HG02884 (cell line): ENCODE results near the gene CIAO3.
"Not testable (repeated sequence)": the region's sequence is repeated elsewhere in the genome, so short reads cannot be mapped to it uniquely, and the experiment has no call there.

Source experiments
- ATAC-seq: cut with Tn5 transposase; IDR thresholded peaks from one replicate; pipeline ENCODE4 v1.9.1; 2021; ENCODE audit warnings: mild to moderate bottlenecking, moderate library complexity; ENCODE audit not compliant: unreplicated experiment

The CIAO3 gene

DNA sequence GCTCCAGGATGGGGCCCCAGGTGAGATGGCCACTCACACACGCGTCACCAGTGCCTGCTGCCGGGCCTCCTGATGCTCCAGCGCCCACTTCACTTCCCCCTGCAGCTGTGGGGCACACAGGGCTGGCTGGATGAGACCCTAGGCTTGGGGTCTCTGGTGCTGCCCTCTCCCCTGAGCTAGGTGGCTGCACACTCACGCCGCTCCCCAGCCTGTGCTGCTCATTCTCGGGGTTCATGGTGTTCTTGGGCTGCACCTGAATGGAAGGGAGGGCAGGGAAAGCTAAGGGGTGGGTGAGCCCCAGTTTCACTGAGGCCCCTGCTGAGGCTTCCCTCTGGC is 15.8 kb downstream of the CIAO3 start:
- ATAC-seq = no peak

DNA sequence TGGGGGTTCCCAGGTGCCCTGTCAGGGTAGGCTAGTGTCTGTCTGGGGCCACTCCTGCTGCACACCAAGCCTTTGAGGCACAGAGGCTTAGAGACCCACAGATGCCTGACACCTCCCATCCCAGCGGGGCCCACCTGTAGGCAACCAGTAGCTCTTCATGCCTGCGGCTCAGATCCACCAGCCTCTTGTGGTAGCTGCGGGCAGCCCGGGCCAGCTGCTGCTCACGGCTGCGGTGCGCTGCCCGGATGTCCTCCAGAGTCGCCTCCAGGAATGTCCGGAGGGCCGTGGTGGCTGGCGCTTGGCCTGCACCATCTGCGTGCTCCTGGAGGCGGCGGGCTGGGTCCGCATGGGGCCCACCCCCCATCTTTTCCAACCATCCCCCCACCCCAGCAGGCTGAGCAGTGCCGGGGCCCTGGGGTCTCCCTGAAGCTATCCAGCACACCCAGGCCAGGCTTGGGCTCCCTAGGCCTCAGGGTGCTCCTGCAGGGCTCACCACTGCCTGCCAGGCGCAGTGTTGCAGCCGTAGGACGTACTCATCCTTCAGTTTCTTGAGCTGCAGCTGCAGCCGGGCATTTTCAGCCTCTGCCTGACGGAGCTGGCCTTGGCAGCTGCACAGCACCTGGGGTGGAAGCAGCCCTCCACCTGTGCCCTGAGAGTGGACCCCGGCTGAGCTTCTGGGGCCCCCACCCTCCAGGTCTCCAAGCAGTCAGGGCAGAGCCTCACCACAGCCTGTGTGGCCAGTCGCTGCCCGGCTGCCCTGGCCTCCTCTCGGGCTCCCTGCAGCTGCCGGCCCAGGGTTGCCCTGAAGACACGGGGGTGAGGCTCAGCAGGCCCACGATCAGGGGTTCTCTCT is 16.4 kb downstream of the CIAO3 start:
- ATAC-seq = no peak

DNA sequence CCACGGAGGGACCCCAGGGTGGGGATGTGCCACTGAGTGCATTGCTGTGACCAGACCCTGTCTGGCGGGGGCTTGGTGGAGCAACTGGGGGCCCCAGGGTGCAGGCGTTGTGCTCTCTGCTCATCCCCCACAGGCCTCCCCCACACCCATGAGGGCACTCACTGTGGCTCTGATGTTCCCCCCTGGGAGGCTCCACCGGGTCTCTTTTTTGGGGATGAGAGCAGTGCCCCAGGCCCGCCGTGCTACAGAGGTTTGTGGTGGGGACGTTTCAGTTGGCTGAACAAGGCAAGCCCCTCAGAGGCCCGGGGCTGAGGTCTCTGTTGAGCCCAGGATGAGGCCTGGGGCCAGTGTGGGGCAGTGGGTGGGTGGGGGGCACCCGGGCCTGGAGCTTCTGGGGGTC is 17.1 kb downstream of the CIAO3 start:
- no peak for ATAC-seq

DNA sequence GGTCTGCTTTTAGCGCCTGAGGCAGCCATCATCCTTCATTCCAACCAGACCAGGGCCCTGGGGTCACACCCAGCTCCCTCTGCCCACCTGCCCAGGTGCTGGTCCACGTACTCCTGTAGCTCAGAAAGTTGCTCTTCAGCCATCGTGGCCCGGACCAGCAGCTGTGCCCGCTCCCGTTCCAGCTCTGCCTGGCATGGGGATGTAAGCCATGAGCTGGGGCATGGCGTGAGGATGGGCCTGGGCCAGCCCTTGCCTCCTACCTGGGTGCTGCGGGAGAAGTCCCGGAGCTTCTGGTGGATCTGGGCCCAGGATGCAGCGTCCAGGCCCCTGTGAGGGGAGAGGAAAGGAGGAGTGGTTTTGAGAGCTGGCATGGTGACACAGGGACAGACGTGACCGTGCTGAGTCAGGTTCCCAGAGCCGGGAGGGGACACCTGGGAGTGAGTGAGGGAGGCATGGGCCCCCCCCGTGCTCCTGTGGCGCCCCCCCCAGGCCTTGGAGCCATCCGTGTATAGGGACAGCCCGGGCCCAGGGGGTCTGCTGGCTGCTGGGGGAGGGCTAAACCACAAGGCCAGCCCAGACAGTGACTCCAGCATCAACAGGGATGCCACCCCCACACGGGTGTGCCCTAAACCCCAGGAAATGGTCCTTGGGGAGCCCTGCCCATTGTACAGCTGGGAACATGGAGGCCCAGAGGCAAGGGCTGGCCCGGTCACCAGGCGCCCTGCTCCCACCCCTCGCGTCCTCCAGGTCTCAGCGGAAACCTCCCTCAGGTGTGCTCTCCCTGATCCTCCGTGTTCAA is 17.8 kb downstream of the CIAO3 start:
- no peak for ATAC-seq

DNA sequence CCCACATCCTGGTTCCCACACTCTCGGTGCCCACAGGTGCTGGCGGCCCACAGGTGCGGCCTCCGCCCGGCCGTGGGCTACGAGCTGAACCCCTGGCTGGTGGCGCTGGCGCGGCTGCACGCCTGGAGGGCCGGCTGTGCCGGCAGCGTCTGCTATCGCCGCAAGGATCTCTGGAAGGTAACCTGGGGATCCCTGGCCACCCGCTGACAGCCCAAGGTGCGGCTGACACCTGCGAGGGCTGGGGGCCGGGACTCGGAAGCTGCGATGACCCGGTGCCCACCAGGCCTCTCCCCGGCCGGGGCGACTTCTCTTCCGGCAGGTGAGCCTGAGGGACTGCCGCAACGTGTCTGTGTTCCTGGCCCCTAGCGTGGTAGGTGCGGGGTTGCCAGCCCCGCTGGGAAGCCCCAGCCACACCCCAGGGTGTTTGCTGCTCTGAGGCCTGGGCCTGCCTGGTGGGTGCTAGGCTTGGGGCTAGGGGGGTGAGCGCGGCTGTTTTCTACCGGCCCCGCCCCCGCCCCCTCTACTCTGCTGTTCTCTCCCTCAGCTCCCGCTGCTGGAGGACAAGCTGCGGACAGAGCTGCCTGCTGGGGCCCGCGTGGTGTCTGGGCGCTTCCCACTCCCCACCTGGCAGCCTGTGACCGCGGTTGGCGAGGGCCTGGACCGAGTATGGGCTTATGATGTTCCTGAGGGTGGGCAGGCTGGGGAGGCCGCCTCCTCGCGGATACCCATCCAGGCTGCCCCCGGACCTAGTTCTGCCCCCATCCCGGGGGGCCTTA is 18.8 kb downstream of the CIAO3 start:
- no peak for ATAC-seq

DNA sequence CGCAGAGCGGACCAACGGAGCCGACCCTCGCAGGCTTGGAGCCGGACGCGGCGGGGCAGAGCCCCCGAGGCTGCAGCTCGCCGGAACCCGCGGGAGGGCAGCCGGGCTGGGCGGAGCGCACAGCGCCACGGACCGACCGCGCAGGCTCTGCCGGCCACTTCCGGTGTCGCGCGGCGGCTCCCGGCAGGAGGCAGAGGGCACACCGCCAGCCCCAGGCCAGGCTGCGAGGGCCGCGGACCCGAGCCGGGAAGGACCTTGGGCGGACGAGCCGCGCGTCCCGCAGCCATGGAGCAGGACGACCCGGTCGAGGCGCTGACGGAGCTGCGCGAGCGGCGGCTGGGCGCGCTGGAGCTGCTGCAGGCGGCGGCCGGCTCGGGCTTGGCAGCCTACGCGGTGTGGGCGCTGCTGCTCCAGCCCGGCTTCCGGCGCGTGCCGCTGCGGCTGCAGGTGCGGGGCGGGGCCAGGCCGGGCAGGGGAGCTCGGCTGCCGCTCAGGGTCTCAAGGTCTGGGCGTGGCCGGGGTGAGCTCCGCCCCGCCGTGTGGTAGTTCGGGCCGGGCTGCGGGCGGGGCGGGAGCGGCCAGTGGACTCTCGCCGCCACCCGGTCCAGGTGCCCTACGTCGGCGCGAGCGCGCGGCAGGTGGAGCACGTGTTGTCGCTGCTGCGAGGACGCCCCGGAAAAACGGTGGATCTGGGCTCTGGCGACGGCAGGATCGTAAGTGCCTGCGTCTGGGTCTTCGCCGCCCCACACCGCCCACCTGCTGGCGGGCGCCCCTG is 19.6 kb downstream of the CIAO3 start, which contains the start of gene ANTKMT:
Gene ANTKMT, plus strand, starts transcription at position 157 of the 775 bp plus-strand sequence. Its CDS starts 129 bp downstream, at position 286.
- ATAC-seq = peak; percentile 69

DNA sequence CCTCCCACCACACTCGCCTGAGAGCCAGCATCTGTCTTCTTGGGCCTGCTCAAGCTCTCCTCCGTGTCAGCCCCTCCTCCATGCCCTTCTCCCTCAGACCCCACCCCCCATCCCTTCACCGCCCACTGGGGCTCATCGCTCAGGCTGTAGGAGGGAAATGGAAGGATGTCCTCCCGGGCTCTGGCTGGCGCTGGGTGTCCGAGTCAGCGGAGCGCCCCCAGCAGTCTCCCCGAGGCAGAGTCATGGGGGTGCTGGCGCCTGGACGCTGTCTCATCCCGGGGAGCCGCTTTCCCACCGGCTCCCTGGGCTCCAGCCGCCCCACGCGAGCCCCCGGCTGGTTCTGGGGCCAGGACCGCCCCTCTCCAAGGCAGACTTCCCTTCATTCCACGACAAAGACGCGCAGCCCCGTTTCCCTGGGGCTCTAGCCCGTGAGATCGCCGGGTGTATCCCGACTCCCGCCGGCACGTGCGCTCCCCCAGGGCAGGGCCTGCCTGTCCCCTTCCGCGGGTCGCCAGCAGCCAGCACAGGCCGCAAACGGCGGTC is 20.3 kb downstream of the CIAO3 start:
- ATAC-seq = no peak

DNA sequence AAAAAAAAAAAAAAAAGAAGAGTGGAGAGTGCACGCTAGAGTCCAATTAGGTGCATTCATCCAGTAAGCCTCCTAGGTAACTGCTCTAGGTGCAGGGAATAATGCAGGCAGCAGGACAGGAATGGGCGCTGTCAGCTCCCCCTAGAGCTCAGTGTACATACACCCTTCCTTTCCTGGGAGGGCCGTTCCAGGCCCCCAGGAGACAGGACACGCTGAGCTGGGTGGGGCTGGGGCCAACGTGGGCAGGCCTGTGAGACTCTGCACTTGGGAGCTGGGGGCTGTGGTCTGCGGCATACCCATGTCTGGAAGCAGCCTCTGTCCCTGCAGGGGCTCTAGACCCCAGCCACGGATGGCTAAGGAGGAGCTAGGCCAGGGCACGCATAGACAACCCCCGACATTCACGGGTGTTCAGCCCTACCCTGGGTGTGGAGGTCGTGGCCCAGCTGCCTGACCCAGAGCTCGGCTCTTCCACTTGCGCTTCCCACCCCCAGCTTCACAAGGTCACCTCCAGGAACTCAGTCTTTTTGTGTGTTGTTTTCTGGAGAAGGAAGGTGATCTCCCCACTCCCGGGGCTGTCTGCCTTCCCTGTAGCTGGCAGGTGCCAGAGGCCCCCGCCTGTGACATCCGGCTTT is 20.9 kb downstream of the CIAO3 start:
- no peak for ATAC-seq

DNA sequence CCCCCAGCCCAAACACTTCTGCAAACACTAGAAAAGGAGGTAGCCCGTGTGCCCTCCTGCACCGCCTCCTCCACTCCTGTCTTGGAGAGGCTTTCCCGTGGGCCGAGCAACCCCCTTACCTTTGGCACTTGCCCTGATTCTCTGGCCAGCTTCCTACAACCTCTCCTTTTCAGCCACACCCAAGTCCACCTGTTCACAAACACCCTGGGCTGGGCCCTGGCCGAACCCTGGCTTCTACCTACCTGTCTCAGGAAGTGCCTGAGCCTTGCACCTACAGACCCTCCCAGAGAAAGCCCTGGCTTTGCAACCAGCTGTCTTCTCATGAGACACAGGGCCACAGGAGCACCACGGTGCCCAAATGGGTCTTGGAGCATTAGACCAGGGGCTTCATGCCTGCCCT is 21.9 kb downstream of the CIAO3 start:
- no peak for ATAC-seq

DNA sequence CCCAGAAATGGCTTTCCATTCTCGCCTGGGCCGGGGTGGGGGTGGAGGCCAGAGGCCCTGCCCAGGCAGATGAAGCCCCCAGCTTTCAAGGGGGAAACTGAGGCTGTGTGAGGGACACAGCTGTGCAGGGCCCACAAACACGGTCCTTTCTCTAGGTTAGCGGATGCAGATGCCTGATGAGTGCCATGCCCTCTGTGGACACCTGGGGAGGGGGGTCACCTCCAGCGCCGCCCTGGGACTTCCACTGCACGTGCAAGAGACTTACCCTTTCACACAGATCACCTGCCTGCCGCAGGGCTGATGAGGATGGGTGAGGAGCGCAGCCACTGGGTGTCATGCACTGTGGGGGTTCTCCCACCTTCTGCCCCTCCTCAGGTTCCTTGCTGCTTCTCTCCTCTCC is 22.4 kb downstream of the CIAO3 start:
- no peak for ATAC-seq

DNA sequence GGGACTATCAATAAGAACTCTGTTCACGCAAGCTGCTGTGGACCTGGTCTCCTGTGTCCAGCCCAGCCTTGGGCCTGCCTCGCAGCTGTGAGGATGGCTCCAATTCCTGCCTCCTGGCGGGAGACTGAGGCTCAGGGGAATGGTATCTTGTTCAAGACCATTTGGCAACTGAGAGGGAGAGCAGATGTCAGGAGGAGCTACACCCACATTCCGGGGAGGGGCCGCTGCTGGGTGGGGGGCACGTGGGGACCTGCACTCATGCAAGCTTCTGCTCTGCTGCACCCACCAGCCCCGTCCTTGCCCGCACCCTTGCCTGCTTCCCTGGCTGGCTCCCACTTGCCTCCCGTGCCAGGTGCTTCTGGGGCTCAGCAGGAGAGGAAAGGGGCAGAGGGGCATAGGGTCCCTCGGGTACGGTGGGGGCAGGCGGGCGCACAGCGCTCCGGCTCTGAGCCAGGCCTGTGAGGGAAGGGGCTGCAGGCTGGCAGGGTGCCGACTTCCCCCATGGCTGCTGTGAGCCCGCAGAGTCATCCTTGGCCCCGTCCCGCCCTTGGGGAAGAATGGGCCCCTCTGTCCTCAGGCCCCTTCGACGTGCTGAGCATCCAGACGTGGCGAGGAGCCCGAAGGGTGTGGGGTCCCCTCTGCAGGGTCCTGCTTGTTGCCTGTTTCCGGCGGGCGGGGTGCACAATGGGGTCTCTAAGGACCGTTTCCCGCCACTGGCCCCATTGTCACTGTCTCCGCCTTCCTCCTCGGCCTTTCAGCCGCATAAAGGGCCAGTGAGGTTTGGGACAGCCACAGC is 23.1 kb downstream of the CIAO3 start:
- ATAC-seq = no peak

DNA sequence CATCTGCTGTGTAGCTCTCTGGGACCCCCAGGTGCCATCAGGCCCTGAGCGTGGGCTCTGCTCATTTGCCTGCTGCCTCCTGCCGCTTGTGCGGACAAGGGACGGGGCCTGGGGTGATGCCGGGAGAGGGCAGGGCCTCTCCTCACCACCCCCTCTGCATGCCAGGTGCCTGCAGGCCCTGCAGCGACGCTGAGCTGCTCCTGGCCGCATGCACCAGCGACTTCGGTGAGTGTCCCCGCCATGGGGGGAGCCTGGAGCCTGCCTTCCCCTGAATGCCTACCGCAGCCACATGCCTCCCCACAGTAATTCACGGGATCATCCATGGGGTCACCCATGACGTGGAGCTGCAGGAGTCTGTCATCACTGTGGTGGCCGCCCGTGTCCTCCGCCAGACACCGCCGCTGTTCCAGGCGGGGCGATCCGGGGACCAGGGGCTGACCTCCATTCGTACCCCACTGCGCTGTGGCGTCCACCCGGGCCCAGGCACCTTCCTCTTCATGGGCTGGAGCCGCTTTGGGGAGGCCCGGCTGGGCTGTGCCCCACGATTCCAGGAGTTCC is 23.9 kb downstream of the CIAO3 start:
- no peak for ATAC-seq

DNA sequence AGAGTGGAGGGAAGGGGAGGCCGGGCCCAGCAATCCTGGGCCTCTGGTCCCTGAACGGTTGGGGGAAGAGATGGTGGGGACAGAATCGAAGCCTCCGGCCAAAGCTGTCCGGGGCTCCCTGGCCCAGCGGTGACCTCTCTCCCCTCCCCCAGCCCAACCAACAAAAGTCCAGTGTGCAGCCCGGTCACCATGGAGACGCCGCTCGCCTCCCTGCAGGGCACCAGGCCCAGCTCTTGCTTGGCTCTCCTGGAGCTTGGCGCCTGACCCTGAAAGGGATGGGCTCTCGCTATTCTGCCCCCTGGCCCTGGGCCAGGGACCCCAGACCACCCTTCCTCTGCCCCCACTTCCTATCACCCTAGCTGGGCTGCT is 24.6 kb downstream of the CIAO3 start:
- no peak for ATAC-seq

DNA sequence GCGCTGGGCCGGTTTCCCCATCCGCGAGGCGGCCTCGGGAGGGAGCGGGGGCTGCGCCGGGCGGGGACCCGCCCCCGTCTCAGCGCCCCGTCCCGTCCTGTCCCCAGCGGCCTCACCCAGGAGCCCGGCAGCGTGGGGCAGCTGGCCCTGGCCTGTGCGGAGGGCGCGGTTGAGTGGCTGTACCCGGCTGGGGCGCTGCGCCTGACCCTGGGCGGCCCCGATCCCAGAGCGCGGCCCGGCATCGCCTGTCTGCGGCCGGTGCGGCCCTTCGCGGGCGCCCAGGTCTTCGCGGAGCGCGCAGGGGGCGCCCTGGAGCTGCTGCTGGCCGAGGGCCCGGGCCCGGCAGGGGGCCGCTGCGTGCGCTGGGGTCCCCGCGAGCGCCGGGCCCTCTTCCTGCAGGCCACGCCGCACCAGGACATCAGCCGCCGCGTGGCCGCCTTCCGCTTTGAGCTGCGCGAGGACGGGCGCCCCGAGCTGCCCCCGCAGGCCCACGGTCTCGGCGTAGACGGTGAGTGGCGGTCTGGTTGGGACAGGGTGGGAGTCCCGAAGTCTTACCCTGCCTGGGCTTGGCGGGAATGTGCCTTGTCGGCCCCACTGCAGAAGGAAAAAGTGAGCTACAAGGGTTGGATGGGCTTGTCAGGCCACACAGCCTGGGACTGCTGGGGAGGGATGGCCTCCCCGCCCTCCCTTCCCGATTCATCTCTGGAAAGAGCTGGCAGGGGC is 25.2 kb downstream of the CIAO3 start:
- no peak for ATAC-seq

DNA sequence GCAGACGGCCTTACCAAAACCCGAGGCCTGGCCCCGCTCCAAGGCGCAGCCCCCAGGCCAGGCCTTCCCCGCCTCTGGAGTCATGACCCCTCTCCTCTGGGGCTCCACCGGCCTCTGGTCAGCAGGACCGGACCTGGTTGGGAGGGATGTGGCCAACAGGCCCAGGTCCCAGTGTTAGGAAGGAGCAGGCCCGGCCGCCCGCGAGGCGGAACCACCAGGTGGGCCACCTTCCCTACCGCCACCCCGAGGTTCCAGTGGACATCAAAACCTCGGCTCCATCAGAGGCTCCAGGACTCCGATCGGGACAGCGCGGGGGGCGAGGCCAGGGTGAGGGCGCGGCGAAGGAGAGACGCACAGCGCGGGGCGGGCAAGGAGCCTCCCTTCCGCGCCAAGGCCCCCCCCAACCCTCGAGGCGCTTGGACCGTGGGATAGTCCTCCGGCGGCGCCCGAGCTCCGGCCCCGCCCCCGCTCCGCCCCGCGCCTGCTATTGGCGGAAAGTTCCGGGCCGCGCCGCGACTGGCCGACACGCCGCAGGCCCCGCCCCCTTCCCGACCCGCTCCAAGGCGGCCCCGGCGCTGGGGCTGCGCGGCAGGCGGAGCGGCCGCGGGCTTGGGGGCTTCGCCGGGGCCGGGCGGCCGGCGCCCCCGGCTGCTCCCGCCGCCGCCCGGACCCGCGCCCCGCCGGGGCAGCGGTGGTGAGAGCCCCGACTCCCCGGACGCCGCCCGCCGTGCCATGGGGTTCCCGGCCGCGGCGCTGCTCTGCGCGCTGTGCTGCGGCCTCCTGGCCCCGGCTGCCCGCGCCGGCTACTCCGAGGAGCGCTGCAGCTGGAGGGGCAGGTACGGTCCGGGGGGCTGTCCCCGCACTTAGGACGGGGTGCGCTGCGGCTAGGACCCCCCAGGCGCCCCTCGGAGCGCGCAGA is 26.0 kb downstream of the CIAO3 start, which contains the start of gene METRN:
Gene METRN, plus strand, starts transcription at position 561 of the 919 bp plus-strand sequence. Its CDS starts 172 bp downstream, at position 733.
- ATAC-seq = peak; percentile 63

DNA sequence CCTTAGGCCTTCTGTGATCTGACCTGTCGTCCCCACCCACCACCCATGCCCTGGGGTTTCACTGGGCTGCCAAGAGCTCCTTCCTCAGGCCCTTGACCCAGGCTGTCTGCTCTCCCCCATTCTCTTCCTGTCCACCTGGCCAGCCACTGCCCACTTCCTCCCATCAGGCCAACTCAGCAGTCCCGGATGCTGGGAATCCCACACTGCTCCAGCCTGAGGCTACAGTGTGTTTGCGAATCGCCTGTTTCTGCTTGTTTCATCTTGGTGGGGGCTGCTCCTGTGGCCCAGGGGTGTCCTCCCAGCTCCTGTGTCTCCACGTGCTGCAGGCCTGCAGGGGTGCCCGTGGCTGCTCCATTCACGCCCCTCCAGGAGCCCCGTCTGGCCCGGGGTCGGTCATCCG is 26.7 kb downstream of the CIAO3 start:
- no peak for ATAC-seq

DNA sequence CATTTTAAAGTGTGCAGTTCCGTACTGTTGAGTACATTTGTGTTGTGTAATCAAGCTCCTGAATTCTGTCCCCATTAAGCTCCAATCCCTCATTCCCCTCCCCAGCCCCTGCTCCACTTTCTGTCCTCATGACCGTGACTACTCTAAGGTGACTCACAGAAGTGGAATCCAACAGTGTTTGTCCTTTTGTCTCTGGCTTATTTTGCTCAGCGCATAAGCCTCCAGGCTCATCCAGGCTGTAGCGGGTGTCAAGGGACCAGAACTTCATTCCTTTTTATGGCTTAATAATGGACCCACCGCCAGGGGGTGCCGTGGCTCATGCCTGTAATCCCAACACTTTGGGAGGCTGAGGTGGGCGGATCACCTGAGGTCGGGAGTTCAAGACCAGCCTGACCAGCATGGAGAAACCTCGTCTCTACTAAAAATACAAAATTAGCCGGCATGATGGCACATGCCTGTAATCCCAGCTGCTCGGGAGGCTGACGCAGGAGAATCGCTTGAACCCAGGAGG is 28.0 kb downstream of the CIAO3 start:
- ATAC-seq = not testable (repeated sequence)
